22Rv1 (cell line): Measurements from ENCODE around the gene PFKL.

Experiments
- ZFX ChIP-seq: fragments of 450-650 bp; IDR thresholded peaks from 2 replicates; pipeline ENCODE4 v1.6.1; 2017; ENCODE audit warnings: antibody characterized with exemption, borderline replicate concordance
- TF ChIP-seq, protein P1 (sequence below): fragments of 450-650 bp; IDR thresholded peaks from 2 replicates; pipeline ENCODE4 v1.5.1; 2017; ENCODE audit warnings: mild to moderate bottlenecking

GRCh38 chr21:44376606-44377005, 76.8 kb downstream of the PFKL start:
- TF ChIP-seq, protein P1, sequence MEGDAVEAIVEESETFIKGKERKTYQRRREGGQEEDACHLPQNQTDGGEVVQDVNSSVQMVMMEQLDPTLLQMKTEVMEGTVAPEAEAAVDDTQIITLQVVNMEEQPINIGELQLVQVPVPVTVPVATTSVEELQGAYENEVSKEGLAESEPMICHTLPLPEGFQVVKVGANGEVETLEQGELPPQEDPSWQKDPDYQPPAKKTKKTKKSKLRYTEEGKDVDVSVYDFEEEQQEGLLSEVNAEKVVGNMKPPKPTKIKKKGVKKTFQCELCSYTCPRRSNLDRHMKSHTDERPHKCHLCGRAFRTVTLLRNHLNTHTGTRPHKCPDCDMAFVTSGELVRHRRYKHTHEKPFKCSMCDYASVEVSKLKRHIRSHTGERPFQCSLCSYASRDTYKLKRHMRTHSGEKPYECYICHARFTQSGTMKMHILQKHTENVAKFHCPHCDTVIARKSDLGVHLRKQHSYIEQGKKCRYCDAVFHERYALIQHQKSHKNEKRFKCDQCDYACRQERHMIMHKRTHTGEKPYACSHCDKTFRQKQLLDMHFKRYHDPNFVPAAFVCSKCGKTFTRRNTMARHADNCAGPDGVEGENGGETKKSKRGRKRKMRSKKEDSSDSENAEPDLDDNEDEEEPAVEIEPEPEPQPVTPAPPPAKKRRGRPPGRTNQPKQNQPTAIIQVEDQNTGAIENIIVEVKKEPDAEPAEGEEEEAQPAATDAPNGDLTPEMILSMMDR = no peak
- no peak for TF ChIP-seq ZFX
